IPS-NIHi7 (cell line): ENCODE results near the gene SPOCK1.
"Not testable (repeated sequence)": the region's sequence is repeated elsewhere in the genome, so short reads cannot be mapped to it uniquely, and the experiment has no call there.

Experiments used
- DNase-seq: peaks from one replicate; pipeline ENCODE4 v3.0.0; 2012; ENCODE audit warnings: mixed read lengths; ENCODE audit errors: extremely low spot score

Gene SPOCK1

DNA sequence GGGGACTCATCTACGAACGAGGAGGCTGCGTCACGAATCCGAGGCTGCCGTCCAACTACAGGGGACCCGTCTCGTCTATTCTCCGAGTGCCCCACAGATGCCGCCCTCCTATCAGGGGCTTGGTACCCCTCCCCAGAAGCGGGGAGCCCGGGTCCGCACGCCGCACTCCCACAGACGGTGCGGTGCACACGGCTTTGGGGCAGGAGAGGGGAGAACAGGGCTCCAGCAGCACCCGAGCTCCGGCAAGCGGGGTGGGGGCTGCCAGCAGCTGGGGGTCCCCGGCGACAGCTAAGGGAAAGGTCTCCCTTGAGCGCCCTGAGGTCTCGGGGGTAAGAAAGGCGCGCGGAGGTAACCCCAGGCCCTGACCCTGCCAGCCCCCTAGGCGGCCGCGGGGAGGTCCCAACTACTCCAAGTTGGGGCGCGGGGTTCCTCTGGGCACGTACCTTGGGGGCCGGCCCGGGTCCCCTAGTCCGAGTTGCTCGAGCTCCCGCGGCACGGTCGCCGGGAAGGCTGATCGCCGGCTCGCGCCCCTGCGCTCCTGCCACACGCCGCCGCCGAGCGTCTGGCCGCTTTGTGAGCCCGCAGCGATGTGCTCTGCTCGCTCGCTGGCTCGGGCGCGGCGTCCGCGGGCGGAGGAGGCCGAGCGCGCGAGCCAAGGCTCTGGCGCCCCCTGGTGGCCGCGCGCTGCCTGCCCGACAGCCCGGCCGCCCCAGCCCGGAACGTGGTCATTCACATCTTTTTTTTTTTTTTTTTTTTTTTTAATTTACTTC lies at the start of gene SPOCK1:
TSS of gene SPOCK1 (minus strand) at position 591 of the 770 bp plus-strand sequence.
- DNase-seq = peak; percentile 95

DNA sequence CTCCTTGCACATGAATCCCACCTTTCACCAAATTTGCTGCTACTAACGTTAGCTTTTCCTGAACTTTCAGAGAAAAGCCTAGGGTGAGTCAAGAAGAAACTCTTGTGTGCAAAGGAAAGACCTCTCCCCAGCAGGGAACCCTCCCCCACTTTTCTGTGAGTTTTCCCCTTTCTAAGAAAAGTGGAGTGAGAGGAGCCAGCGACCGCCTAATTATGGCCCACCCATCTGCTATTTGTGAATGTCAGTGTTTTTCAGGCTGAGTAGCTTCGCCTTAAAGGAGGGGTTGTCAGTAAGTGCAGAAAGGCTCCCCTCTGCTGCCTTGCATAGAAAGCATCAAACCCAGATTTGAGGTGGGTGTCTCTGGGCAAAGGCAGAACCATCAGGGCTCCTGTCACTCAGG lies 46.8 kb upstream of the SPOCK1 start:
- no peak for DNase-seq

DNA sequence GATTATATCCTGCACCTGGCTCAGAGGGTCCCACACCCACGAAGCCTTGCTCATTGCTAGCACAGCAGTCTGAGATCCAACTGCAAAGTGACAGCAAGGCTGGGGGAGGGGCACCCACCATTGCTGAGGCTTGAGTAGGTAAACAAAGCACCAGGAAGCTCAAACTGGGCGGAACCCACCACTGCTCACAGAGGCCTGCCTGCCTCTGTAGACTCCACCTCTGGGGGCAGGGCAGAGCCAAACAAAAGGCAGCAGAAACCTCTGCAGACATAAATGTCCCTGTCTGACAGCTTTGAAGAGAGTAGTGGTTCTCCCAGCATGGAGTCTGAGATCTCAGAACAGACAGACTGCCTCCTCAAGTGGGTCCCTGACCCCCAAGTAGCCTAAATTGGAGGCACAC lies 36.3 kb upstream of the SPOCK1 start:
- not testable (repeated sequence) for DNase-seq

DNA sequence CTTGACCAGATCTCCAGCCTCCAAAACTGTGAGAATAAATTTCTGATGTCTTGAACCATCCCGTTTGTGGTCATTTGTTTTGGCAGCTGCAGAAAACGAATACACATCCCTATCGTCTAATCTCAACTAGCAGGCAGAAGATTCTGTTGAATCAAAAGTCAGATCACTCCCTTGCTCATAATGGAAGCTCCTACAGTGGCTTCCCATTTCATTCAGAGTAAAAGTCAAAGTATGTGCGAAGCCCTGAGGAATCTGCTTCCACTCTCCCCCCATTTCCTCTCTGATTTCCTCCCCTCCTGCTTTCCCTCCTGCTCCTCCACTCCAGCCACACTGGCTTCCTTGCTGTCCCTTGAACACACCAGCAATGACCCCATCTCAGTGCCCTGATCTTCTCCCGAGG lies 34.8 kb upstream of the SPOCK1 start:
- DNase-seq = no peak

DNA sequence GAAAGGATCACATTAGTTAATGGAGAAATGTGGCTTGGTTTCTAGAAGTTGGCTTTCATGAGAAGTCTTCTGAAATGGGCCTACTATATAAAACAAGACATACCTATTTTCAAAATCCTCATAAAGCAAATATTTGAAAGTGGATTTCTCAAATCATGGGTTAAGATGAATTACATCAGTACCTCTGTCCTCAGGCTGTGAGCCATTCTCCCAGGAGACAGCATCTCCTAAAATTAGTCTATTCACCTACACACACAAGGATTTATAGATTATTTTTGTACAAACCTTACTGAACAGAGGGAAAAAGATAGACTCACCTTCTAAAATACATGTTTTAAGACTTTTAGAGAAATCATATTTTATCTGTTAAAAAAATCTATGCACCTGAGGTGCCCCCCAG lies 32.1 kb upstream of the SPOCK1 start:
- DNase-seq = no peak

DNA sequence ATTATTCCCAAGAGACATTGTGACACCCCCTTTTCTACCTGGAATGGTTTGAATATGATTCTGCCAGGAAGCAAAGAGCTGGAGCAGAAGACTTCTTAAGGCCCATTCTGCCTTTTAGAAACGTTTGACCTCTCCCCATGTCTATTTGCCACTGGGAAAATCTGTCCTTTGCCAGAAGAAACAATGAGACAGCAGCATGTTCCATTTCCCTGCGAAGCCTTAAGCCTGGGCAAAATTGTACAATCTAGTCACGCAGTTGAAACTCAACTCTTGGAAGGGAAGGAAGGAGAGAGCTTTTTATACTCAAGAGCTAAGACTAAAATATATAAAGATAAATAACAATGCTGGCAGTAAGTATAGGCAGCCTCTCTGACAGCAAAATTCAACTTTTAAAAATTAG lies 22.1 kb upstream of the SPOCK1 start:
- DNase-seq = no peak

DNA sequence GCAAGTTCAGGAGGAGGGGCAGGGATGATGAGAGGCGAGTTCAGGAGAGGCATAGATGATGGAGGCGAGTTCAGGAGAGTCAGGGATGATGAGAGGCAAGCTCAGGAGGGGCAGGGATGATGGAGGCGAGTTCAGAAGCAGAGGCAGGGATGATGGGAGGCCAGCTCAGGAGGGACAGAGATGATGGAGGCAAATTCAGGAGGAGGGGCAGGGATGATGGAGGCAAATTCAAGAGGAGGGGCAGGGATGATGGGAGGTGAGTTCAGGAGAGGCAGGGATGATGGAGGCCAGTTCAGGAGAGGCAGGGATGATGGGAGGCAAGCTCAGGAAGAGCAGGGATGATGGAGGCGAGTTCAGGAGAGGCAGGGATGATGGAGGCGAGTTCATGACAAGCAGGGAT lies 17.8 kb upstream of the SPOCK1 start:
- DNase-seq = no peak

DNA sequence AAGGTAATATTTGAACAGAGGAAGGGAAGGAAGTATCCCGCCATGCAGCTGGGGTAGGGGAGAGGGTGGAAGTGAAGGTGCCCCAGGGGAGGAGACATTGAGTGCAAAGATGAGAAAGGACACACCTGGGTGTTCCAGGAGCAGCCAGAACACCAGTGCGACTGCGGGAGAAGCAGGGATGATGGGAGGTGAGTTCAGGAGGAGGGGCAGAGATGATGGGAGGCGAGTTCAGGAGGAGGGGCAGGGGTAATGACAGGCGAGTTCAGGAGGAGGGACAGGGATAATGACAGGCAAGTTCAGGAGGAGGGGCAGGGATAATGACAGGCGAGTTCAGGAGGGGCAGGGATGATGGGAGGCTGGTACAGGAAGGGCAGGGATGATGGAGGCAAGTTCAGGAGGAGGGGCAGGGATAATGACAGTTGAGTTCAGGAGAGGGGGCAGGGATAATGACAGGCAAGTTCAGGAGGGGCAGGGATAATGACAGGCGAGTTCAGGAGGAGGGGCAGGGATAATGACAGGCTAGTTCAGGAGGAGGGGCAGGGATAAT lies 17.2 kb upstream of the SPOCK1 start:
- no peak for DNase-seq

DNA sequence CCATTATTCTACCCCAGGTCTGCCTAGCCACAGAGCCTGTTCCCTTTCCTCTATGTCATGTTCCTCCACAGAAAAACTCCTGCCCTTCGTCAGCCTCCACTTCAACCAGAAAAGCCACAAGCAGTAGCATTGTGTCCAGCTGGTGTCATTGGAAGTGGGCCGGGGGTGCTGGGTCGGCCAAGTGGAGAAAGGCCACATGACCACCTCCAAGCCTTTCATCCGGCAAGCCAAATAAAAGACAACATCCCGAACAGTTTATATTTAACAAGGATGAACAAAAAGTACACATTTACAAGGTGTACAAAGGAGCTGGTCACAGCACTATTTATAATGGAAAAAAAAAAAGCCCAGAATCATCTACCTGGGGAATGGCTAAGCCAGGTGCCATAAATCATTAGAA lies 16.1 kb upstream of the SPOCK1 start:
- no peak for DNase-seq

DNA sequence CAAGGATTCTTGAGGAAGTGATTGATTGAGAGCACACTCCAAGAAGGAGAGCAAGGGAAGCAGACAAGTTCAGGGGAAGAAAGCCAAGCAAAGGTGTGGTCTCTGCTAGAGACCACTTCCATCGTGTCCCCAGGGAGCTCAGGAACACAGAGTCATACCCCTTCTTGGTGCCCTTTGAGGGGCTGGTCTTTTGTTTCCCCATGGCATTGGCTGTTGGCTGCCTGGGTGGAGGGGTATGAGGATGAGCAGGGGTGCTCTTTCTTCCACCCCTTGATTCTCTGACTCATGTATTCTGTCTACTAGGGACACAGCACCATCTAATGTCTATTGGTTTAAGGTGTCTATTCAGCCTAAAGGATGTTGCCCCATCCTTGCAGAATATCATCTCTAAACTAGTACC lies 11.5 kb upstream of the SPOCK1 start:
- no peak for DNase-seq

DNA sequence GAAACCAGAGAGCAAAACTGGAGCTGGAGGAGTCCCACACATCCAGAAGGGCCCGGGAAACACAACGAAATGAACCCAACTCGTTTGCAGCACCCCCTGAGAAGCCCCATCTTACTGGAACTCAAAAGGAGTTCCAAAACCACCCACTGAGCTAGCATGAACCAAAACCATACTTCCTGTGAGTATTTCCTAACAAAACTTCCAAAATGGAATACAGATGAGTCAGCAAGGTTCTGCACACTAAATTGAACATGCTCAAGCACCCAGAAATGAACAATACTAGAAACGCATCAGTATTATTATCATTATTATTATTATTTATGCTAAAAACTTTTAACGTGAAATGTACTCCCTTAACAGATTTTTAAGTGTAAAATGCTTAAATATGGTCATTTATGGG lies 8.0 kb upstream of the SPOCK1 start:
- no peak for DNase-seq

DNA sequence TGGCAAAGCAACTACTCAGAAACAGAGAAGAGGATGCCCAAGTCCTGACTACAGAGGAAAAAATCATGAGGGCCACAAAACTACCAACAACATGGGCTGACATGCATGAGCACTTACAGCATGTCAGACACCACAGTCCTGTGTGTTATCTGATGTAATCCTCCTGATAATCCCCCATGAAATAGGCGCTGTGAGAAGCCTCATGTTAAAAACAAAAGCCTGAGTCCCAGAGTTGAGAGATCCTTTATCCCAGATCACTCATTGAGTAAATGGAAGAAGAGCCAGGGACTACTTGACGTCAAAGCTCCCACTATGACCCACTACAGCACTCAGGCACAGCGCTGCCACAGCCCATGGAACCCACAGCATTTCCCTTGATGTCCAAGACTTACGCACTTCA lies 7.2 kb upstream of the SPOCK1 start:
- DNase-seq = no peak

DNA sequence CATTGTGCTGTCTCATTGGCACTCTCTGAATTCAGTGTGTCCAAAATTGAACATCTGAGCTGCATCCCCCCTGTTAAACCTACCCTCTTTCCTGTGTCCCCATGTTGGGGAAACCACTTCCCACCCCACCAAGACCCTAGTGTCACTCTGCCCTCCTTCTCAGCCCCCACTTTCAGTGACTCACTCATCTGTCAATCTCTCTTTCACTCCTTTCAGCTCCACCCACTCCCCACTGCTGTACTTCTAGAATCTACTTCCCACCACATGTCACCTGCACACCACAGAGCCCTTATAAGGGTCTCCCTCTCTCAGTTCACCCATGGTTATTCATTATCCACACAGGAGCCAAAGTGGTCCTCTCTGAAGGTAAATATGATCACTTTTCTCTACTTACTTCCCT lies 5.8 kb upstream of the SPOCK1 start:
- DNase-seq = no peak

DNA sequence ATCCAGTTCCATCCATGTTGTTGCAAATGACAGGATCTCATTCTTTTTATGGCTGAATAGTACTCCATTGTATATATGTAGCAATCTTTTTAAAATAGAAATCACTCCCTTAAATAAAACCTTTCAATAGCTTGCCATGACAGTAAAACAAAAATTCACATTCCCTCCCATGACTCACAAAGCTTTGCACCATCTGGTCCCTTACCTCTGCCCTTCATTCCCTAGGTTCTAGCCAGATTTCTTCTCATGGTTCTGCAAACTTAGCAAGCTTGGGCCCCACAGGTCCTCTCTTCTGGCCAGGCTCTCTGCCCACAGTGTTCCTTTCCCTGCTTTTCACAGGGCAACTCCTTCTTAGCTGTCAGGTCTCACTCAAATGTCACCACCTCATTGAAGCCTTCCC lies 4.3 kb upstream of the SPOCK1 start:
- no peak for DNase-seq

DNA sequence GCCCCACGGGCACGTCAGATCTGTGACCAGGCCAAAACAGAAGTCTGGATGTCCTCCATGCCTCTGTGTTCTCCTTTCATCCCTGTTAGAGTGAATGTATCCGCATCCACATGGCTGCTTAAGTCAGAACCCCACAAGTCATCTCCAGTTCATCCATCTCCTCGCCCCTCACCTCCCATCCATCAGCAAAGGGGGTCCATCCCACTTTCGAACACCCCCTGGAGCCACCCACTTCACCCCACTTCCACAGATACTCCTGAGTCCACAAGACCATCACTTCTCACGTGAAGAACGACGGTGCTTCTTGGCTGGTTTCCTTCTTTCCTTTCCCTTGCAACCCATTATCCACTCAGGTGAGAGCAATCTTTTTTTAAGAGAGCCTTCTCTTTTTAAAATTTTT lies 3.5 kb upstream of the SPOCK1 start:
- no peak for DNase-seq

DNA sequence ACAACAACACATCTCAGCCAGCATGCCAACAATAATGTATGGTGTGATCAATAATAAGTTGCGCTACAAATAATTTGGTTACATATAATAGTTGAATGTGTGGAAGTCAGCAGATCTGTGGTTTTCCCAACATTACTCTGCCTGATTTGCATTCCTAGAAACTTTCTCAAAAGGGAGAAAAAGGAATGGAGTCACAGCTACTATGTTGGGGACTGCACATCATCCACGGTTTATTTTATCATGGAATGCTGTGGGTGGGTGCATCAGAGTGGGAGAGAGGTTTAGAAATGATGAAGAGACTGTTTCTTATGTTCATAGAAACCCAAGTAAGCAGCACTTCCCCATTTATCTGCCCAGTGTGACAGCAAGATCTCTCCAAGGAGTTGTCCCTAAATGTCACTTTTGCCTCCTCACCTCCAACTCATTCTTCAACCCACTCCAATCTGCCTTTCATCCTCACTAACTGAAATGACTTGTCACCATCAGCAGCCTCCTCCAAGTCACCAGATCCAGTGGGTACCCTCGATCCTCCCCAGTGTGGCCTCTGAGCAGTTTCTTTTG lies 2.8 kb upstream of the SPOCK1 start:
- DNase-seq = no peak

DNA sequence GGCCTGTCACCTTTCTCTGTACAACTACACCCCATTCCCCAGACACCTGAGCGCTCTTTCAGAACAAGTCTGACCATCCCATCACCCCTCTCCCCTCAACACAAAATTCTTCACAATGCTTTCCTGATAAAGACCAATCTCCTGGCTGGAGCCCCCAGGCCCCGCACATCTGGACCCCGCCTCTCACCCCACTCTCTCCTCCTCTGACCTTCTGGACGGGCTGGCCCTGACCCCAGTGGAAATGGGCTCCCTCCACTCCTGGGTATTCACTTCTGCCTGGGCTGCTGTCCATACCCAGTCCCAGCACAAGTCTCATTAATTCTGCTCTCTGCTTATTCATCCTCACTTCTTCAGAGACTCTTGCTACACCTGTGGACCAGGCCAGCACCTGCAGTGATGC lies 2.1 kb upstream of the SPOCK1 start:
- DNase-seq = no peak

DNA sequence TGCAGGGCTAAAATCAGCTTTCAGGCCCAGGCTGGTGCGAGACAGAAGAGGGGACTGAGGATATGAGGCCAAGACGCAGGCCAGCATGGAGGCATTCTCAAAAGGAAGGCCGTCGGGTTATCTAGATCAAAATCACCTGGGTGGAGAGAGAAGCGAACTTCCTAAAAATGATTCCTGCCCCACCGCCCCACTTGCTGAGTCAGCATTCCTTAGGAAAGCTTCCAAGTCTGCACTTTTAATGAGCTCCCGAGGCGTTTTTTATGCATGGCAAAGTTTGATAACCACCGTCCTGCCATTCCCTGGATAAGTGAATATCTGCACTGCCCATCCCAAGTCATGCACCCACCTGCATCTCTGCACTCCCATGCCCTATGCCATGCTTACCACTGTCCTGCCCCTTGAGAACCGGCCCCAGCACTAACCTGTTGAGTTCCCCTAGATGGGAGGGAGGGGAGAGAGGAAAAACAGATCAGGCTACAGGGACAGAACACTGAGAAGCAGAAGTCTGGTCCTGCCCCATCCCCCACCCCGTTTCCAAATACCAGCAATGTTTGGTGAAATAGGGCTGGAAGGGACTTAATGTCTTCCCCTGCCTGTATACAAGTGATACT lies 1.6 kb upstream of the SPOCK1 start:
- DNase-seq = no peak

DNA sequence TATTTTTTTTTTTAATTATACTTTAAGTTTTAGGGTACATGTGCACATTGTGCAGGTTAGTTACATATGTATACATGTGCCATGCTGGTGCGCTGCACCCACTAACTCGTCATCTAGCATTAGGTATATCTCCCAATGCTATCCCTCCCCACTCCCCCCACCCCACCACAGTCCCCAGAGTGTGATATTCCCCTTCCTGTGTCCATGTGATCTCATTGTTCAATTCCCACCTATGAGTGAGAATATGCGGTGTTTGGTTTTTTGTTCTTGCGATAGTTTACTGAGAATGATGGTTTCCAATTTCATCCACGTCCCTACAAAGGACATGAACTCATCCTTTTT lies 351 bp upstream of the SPOCK1 start:
- not testable (repeated sequence) for DNase-seq

DNA sequence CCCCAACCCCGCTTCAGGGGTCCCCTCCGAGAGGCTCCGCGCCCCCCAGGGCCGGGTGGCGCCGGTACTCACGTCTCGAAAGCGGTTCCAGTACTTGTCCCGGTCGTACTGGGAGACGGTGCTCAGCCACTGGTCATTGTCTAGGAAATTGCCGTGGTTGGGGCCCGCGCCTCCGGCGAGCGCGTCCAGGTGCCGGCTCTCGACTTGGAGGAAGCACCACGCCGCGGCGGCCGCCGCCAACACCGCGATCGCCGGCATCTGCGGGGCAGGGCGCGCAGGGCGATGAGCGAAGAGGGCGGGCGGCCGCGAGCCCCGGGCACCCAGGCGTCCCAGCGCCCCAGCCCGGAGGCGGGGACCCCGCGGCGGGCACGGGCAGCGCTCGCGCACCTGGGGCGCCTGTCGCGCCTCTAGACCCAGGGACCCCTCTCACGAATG lies 808 bp downstream of the SPOCK1 start:
- DNase-seq = peak; percentile 57

DNA sequence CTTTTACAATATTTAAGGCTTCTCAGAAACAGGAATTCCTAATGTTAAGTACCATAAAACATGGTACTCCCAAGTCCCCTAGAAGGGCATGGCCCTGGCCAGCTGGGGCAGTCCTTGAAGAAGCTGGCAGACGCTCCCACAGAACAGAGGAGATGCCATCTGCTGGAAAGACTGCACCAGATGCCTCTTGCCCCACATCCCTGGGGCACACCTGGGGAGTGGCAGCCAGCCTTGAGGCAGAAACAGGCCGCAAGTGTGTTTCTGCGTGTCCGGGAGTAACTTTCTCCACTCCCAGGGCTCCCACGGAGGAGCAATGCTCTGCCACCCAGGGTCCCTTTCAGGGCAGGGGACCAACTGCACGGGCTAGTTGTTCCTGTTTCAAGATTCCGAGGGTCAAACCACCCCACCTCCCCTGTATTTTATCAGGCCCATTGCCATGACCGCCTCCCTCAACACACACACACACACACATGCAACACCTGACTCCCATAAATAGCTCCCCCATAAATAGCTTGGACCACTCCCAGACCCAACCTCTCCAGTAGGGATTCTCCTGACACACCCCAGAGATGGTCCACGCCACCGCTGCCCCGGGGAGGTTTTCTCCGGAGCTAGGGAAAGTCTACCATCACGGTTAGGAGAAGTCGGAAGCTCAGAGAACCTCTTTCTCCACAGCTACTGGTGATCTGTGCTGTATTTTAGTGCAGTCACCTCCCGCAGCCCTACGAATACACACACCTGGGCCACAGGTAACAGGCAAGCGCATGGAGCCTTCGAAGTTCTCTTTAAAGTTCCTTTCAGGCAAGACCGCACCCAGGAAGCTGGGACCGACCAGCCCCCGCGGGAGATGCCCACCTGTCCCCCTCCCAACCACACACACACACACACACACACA lies 1.5 kb downstream of the SPOCK1 start:
- DNase-seq = no peak

DNA sequence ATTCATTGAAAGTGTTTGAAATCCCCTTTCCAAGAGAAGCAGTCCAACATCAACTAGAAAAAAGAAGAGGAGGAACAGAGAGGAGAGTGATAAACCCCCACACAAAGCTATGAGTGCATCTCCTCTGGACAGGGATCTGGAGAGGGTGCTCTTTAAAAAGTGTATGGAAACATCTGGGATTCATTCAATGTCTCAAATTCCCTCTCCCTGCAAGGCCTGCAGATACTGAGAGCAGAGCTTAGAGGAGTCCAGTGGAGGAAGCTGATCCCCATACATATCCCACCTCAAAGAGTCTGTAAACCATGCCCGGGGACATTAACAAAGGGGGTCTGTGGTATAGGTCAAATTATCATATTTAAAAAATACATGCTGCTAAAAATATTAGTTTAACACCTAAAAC lies 2.2 kb downstream of the SPOCK1 start:
- DNase-seq = no peak
